Measurements from ENCODE around the gene CHL1.

The CHL1 gene

DNA sequence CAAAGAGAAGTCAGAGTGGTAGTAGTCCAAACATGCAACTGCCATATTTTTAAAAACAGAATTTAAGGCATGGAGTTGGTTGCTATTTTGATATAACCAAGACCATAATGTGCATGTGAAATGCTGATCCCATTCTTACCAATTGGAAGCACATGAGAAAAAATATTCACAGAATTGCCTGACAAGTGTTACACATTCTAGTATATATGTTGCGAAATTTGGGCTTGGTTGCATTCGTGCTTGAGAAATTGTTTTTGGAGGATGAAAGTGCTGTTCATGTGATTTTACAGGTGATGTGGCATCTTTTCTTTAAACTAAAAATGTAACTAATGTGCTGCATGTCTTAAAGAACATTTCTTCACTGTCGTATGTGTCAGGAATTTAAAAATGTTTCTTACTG, 199.7 kb downstream of the CHL1 start:
- in situ Hi-C loops (cut with HindIII; ENCODE audit: low sequenced_read_pairs), result no loop called here

DNA sequence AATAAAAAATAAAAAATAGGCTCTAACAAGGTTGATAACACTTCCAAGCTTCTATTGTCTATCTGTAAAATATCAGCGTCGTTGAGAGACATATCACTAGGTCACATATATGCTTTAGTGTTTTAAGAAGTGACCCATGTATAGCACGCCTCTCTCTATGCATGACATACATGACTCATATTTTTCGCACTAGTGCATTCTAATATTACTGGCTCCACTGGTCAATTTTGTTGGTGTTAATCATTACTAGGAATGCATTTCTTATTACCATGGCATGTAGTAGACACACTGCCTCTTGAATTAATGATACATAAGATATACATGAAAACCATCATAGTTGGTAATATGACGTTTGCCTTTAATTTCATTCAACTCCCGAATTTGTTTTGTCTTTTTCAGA, 203.1 kb downstream of the CHL1 start:
- in situ Hi-C loops (cut with HindIII; ENCODE audit: low sequenced_read_pairs), result no loop called here

DNA sequence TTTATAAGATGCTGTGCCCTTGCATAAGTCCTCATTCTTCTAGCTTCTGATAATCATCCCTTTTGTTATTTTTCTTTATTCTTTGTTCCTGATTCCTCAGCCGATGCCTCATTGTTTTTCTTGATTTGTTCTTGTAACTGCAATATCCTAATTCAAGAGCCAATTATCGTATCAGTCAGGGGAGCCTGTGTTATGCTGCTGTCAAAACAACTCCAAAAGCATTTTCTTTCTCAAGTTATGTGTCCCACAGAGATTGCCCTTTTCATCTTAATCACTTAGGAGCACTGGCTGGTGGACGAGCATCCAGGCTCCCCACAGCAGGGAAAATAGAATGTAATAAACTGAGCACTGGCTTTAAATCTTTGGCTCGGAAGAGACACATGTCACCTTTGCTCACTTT, 207.3 kb downstream of the CHL1 start:
- in situ Hi-C loops (cut with HindIII; ENCODE audit: low sequenced_read_pairs), result no loop called here

DNA sequence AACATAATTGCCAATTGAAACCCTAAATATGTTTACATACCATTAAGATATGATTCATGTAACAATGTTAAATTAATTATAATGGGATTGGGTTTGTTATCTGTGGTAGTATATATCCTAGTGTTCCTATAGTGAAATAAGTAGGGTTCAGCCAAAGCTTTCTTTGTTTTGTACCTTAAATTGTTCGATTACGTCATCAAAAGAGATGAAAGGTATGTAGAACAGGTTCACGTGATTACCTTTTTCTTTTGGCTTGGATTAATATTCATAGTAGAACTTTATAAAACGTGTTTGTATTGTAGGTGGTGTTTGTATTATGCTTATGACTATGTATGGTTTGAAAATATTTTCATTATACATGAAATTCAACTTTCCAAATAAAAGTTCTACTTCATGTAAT, 212.4 kb downstream of the CHL1 start:
- in situ Hi-C loops (cut with HindIII; ENCODE audit: low sequenced_read_pairs), result no loop called here

DNA sequence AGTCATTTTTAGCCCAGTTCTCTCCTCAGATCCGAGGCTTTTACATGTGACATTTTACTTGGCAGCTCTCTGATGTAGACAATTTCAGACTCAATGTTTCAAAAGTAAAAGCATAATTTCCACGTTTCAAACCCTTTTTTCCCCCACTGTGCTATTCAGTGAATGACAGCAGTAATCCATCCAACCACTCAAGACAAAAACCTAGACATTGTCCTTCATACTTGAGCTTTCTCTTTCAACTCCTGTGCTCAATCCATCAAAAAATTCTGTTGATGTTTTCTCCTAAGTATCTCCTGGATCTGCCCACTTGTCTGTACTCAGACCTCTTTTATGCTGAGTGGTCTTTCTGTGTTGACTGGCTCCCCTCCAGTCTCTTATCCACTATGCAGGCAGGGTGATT, 214.7 kb downstream of the CHL1 start:
- in situ Hi-C loops (cut with HindIII; ENCODE audit: low sequenced_read_pairs), result no loop called here

DNA sequence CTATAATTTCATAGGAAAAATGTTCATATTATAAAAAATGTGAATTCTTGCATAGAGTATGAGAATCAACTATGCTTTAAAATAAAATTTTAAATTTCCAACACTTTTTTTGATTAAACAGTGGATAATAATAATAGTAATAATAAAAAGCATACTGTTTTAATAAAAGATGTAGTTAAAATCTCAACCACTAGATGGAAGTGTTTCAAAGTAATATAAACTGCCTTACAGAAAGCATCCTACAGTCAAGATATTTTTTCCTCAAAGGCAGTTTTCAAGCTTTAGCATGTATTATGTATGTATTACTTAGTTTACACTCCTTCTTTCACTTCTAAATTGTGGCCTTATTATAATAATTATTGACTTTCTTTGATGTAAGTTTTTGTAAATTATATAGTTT, 217.5 kb downstream of the CHL1 start:
- in situ Hi-C loops (cut with HindIII; ENCODE audit: low sequenced_read_pairs), result no loop called here

DNA sequence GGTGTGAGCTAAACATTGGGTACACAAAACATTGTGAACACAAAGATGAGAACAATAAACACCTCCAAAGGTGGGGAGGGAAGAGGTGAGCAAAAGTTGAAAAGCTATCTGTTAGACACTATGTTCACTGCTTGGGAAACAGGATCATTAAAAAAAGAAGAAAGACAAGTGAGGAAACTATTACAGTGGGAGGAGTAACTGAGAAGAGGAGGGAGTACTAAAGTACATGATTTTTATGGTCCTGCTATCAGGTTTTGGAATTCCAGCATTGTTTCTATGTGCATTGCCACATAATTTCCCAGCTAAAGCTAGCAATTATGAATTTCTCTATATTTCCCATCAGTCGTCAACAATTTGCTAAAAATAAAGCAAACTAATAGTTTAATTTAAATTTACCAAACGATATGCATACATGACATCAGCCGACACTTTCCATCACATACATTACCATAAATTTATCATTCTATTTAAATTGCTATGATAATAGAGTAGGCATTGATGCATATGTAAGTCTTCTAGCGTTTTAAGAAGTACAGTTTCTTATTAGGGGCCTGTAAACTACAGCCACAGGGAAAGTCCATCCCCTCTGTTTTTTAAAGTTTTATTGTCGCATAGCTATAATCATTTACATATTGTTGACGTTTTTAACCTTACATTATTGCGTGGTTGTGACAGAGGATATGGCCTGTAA, 221.8 kb downstream of the CHL1 start:
- in situ Hi-C loops (cut with HindIII; ENCODE audit: low sequenced_read_pairs), result no loop called here

DNA sequence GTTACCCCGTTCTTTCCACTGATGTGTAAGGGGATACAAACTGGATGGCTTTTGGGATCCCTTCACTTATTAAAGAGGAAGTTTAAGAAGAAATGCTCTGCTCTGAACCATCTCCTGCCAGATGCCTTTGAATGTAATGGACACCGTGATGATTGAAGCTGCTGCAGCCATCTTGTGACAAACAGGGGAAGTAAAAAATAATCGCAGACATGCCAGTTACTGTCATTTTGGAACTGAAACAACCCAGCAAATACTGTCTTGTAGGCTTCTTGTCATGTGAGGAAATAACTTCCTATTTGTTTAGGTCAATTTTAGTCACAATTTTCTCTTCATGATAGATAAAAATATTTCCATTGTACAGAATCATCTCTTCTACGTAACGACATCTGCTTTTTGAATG, 224.0 kb downstream of the CHL1 start:
- in situ Hi-C loops (cut with HindIII; ENCODE audit: low sequenced_read_pairs), result no loop called here

DNA sequence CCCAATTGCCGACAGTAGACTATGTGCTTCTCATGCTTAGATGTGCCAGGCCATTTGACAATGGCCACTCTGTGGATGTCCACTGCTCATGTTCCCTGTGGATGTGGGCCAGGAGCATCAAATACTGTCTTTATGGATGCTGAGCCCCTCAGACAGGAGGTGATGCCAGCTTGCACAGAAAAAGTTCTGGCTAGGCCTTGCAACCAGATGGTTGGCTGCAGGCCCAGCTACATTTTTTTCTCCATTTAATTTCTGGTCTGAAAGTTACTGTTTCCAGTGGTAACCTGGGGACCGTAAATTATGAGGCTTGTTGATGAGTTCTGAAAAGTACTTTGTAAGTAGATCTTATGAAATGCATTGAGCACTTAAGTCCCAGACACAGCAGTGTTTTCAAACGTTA, 228.5 kb downstream of the CHL1 start:
- in situ Hi-C loops (cut with HindIII; ENCODE audit: low sequenced_read_pairs), result no loop called here

DNA sequence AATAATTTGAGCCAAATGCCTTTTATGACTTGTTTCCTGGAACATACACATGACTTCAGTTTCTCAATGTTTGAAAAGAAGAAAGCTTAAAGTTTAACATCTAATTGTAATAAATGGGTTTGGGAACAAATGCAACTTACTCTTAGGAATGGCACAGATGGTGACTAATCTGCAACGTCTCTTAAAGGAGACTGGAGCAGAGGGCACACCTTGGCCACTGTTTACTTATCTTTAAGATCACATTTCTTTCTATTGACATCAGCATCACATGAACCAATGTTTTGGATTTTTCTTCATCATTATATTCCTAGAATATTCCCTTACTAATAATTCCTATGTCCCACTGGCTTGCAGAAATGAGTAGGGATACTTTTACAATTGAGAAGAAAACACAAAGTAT, 229.5 kb downstream of the CHL1 start:
- in situ Hi-C loops (cut with HindIII; ENCODE audit: low sequenced_read_pairs), result no loop called here

DNA sequence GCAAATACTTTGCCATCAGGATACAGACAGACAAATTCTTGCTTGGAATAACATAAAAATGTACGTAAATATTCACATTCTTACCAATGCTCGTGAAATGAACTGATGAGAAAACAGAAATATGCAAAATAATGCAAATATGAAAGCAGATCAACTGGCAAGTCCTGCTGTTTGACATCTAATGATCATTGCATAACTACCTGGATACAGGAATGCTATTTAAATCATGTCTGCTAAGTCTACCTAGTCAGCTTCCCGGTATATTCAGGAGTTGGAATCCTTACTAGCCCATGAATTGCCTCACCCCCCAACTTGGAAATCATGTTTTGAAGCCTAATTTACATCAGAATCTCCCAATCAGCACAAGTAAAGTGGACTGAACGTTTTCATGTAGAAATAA, 230.6 kb downstream of the CHL1 start:
- in situ Hi-C loops (cut with HindIII; ENCODE audit: low sequenced_read_pairs), result no loop called here

DNA sequence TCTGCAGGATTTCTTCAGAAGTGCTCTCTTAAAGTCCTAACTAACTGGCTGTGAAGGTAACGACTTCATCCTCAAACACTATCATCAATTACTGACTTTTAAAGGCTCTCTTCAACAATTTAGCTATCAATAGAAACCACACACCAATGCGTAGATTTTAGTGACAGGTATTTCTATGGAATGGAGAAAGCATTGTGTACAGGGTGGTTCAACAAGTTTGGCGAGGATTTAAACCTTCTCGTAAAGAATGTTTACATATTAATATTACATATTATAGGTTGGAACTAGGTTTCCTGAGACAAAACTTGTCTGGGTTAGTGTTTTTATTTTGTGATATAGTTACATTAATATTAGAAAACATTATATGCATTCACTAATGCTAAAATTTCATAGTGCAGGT, 233.6 kb downstream of the CHL1 start:
- in situ Hi-C loops (cut with HindIII; ENCODE audit: low sequenced_read_pairs), result no loop called here

DNA sequence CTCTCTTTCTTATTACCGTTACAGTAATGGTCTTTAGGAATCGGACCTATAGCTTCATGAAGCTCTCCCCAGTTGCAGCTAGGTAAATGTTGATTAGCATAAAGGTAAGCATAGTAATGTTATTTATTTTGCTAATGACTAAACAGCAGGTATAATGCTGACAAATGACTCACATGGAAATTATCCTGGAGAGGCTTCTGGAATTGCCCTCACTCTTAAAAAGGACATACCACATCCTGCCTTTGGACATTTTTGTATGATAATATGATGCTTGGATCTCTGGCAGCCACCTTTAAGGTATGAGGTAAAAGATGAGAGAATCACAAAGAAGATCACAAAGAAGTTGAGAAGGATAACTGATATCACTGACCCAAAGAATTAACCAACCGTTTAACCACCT, 238.6 kb downstream of the CHL1 start:
- in situ Hi-C loops (cut with HindIII; ENCODE audit: low sequenced_read_pairs), result no loop called here

DNA sequence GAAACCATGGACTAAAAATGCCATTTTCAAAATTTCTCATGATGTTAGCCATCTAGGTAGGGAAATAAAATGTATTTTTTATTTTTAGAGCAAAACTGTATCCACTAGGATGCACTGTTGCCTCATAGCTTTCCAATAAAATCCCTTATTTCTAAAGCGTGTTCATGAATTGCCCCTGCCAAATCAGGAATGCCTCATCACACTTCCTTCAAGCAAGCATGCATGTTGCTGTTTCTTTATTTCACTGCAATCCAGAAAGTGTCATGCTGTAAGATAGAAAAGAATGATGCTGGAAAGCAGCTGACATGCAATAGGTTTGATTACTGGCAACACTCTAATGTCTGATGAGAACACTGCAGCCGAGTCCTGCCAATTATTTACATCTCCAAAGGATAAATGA, 239.5 kb downstream of the CHL1 start:
- in situ Hi-C loops (cut with HindIII; ENCODE audit: low sequenced_read_pairs), result no loop called here

DNA sequence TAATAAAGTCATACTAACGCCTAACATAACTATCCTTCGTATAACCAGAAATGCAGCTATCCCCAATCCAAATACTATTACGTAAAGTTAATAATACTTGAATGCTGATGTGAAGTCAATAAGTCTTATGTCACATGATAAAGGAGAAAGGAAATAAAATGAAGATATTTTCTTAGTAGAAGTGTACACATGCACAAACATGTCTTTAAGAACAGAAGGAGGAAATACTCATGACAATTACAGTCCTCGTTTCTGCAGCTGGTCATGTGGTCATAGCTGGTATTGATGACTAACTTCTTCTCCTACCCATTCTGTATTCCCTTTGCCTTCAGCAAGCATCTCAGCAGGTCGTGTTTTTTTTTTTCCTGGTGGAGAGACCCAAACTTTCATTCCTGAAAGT, 244.3 kb downstream of the CHL1 start:
- in situ Hi-C loops (cut with HindIII; ENCODE audit: low sequenced_read_pairs), result no loop called here

DNA sequence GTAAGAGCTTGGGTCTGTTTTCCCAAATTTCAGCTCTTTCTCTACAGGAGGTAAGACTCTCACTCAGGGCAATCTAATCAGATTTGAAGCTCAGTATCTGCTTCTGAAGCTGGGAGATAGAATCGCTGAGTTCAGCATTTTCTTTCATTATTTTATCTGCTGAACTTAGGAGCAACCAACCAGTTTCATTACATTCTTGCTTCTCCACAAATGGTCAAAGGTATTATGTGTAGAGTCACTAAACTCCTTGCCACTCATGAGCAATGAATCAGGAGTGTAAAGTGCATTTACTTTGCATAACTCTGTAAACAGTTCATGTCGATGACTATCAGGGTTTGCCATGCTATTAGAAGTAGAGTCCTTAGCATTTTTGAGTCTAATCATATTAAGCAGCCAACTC, 249.4 kb downstream of the CHL1 start:
- in situ Hi-C loops (cut with HindIII; ENCODE audit: low sequenced_read_pairs), result no loop called here

DNA sequence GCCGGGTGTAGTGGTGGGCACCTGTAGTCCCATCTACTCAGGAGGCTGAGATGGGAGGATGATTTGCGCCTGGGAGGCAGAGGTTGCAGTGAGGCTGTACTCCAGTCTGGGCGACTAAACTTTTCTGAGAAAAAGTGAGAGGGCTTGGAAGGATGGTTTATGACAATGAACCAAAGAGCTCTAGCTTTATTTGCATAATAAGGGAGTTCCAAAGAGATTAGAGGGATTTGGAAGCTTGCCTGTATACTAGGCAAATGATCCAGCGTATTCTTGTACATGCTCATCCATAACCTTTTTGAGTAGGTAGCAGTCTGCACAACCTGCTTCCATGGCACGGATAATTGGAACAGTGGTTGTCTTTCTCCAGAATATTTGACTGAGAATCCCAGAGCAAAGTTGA, 251.1 kb downstream of the CHL1 start:
- in situ Hi-C loops (cut with HindIII; ENCODE audit: low sequenced_read_pairs), result no loop called here

DNA sequence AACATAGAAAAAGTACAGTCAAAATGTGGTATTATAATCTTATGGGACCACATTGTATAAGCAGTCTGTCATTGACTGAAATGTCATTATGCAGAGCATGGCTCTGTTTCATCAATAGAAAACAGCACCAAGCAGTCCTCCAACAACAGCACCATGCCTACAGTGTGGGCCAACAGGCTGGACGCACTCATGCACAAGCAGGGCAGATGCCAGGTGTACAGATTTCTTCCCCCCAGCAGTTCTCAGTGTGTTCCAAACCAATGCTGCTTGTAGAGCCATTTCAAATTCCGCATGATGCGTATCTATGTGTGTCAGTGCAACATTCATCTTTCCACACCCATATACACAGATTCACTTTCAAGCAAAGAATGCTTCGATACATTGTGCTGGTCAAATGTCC, 253.1 kb downstream of the CHL1 start:
- in situ Hi-C loops (cut with HindIII; ENCODE audit: low sequenced_read_pairs), result no loop called here

DNA sequence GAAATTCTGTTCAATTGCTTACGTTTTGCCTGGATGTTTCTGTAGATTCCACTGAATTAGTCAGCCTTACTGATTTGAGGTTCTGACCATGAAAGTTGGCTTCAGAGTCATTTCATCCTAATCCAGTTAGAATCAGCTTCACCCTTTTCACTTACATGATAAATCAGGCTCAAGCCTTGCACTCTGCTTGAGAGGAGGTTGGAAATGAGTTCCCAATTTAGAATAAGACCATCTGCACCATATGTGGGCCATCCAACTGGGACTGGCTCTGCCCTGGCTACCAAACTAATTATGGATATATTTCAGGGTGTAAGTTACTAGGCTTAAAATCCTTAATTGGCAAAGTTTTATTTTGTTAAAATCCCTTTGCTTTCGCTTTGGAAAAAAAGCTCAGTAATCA, 255.7 kb downstream of the CHL1 start:
- in situ Hi-C loops (cut with HindIII; ENCODE audit: low sequenced_read_pairs), result no loop called here

DNA sequence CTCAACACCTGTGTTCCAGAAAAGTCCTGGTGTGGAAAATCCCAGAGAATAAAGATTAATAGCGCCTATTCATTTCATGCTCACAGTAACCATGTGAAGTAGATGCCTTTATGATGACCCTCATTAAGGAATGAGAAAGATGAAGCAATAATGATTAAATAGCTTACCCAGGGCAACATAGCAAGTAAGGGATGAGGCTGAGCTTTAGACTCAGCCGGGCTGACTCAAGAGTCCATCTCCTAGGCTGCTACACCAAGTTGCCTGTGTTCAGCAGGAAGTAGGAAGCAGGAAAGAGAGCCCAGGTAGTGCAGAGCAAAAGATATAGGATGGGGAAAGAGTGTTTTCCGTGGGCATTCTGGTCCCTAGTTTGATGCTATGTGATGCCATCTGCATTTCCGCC, 256.5 kb downstream of the CHL1 start:
- in situ Hi-C loops (cut with HindIII; ENCODE audit: low sequenced_read_pairs), result no loop called here

DNA sequence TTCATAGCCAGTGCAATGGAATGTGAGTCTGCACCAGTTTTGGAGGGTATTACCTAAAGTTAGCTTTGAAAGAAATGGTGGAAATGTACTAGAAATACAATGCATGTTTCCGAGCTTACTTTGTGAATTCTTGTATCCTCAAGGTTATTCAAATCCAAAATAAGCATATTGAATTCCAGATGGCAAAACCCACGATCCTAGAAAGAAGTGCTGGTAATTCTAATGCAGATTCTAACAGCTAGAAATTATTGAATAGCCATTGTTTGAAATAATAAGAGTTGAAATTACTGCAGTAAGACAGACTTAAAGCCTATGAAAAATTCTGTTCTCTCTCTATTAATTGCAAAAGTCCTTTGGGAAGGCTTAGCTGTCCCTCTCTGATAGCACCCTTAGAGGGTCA, 258.4 kb downstream of the CHL1 start:
- in situ Hi-C loops (cut with HindIII; ENCODE audit: low sequenced_read_pairs), result no loop called here

DNA sequence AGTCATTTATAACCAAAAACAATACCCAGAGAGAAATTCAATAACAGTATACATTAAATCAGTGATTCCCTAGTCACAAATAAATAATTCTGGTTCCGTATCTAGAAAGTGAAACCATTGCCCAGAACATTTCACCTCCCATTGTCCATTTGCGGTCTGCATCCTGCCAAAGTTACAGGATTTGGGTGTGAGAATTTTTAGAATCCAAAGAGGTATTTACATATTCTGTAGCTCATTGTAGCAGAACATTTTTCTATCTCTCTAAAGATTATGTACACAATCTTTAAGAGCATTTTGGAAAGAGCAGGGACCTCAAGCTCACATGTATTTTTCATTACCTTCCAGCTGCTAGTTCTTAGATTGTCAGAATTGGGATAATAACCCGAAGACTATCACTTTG, 261.6 kb downstream of the CHL1 start:
- in situ Hi-C loops (cut with HindIII; ENCODE audit: low sequenced_read_pairs), result no loop called here

DNA sequence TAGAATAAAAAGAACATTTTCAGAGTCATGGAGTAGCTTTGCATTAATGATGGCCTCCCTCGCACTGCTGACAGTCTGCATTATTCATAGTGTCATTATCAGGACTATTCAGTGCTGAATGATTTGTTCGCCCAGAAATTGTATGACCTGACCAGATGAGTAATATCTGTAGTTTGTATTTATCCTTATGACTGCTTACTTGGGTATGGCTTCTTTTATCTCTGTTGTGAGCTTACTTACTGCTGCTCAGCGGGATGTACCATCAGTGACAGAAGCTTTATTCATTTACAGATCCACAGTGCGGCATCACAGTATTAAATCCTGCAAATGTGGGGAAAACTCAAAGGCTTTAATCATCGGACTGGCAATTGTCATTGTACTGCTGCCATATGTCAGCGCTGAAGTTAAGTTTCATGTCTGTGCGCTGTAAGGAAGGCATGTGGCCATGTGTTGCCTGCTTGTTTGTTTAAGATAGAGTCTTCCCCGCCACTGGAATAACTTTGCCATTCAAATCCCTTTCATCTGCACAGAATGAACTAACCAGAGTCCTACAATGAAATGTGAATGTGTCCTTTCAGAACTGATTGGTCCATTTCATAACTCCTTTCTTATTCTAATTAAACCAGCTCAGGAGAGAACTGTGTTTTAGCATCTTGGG, 262.2 kb downstream of the CHL1 start:
- in situ Hi-C loops (cut with HindIII; ENCODE audit: low sequenced_read_pairs), result no loop called here

All from DLD1 (cell line).